Heart left ventricle (tissue), 13 donors: Measurements from ENCODE around the gene RAB30.
A peak's percentile ranks its signal among the peaks of the same experiment; 100 is the strongest.

Source experiments
- POLR2A ChIP-seq, 2 donors: fragments of 450-650 bp; IDR thresholded peaks; one replicate each; pipeline ENCODE4 v1.6.1; 2017; ENCODE audit warnings: antibody characterized with exemption in 2 of 2, mild to moderate bottlenecking in 2 of 2, moderate library complexity in 2 of 2
- TF ChIP-seq, protein P1 (sequence below), 12 donors: fragments of 200-600 bp; sonication (generic) in 4 of 12; IDR thresholded peaks; one replicate each; pipeline versions ENCODE4 v1.5.0 to v1.8.0; 2018 to 2022; ENCODE audit warnings: antibody characterized with exemption in 12 of 12, mild to moderate bottlenecking in 5 of 12
- donor health status: ischemic (EF 13 %, LVEDD 7.1; RV severe dilation, severe dysfunction).
- donor health status: DM: no; HTN: yes; CAD: no.
- donor health status: DM: no; HTN: no; CAD: no.
- donor health status: ischemic (EF 25% LVEDD 6.9; RV normal size, moderate dysfunction).
- donor health status: ischemic (EF 25% LVEDD 5.7; RV mildly dilated, moderate dysfunction).
- donor health status: ischemic (EF 35%, LVEDD 5.7; RV mildly dilated, moderate dysfunction).
- donor health status: nonischemic (EF 11% LVEDD 7.7; RV severe dilation, severe dysfunction).
- donor health status: DM: yes; HTN: yes; CAD: no.
- donor health status: PGD.
- donor health status: ischemic (EF 29% LVEDD 5.4; RV normal size, mild dysfunction).
- donor health status: nonischemic (EF 23%, LVEDD 6.1; RV moderate dilation, normal function).

- TF ChIP-seq POLR2A (IDR thresholded peaks at IDR 0.05): no peak
- TF ChIP-seq, protein P1, sequence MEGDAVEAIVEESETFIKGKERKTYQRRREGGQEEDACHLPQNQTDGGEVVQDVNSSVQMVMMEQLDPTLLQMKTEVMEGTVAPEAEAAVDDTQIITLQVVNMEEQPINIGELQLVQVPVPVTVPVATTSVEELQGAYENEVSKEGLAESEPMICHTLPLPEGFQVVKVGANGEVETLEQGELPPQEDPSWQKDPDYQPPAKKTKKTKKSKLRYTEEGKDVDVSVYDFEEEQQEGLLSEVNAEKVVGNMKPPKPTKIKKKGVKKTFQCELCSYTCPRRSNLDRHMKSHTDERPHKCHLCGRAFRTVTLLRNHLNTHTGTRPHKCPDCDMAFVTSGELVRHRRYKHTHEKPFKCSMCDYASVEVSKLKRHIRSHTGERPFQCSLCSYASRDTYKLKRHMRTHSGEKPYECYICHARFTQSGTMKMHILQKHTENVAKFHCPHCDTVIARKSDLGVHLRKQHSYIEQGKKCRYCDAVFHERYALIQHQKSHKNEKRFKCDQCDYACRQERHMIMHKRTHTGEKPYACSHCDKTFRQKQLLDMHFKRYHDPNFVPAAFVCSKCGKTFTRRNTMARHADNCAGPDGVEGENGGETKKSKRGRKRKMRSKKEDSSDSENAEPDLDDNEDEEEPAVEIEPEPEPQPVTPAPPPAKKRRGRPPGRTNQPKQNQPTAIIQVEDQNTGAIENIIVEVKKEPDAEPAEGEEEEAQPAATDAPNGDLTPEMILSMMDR (IDR thresholded peaks at IDR 0.05): peak in 1 of 12 donors; percentile 8
These were observed 43.9 kb upstream of the RAB30 start for GRCh38 chr11:83115551-83115950.
